Uterus (tissue), 4 donors: ENCODE data around the gene HMGN4. TPM values are rescaled to one million over a fixed set of nuclear protein-coding genes. Genes with fewer than 3 reads are reported as not detected.

ENCODE experiments used
- DNase-seq, 2 donors: peaks; one replicate each; pipeline ENCODE4 v3.0.0-alpha.2; 2019 to 2020
- H3K27ac ChIP-seq, 2 donors: fragments of 200-600 bp; sonication (generic); 1 replicate in 1 of 2; 2 replicates in 1 of 2; pipeline ENCODE4 v1.5.1; 2016 to 2018
- H3K27me3 ChIP-seq, 2 donors: fragments of 200-600 bp; sonication (generic); one replicate each; pipeline ENCODE4 v1.5.1; 2018 to 2019; ENCODE audit warnings: control low read depth in 1 of 2
- H3K36me3 ChIP-seq, 2 donors: fragments of 200-600 bp; sonication (generic); one replicate each; pipeline ENCODE4 v1.5.1; 2019; ENCODE audit warnings: control low read depth in 1 of 2
- H3K4me1 ChIP-seq, 2 donors: fragments of 200-600 bp; sonication (generic); one replicate each; pipeline ENCODE4 v1.5.1; 2018 to 2019; ENCODE audit warnings: control low read depth in 1 of 2
- H3K4me3 ChIP-seq, 2 donors: fragments of 200-600 bp; sonication (generic); 1 replicate in 1 of 2; 2 replicates in 1 of 2; pipeline ENCODE4 v1.5.1; 2018 to 2019; ENCODE audit warnings: mild to moderate bottlenecking in 1 of 2
- H3K9me3 ChIP-seq, 2 donors: fragments of 200-600 bp; sonication (generic); one replicate each; pipeline ENCODE4 v1.5.1; 2019; ENCODE audit warnings: control low read depth in 1 of 2
- POLR2A ChIP-seq, 2 donors: fragments of 450-650 bp; IDR thresholded peaks; one replicate each; pipeline ENCODE4 v1.6.1; 2016; ENCODE audit warnings: antibody characterized with exemption in 2 of 2, mild to moderate bottlenecking in 1 of 2, moderate library complexity in 1 of 2
- intact Hi-C: fragments of 100-400 bp; cut with DNase I; formaldehyde crosslinking; loops from one replicate; pipeline ENCODE4 v1.15.1; 2023; ENCODE audit warnings: low total_unique reads
- small RNA-seq: library from RNA; depleted of rRNA; stranded (forward); fragments of <200 nt; gene quantifications from one replicate; pipeline ENCODE3, GENCODE V24; 2016
- total RNA-seq, 4 donors: library from RNA; depleted of rRNA in 3 of 4; stranded (reverse); fragments of >200 nt in 3 of 4; gene quantifications; one replicate each; pipeline versions ENCODE4 v1.1.0 to v1.2.4, GENCODE V29; 2014 to 2023
- TF ChIP-seq, protein P1 (sequence below), 4 experiments: fragments of 200-600 bp in 2 of 4; fragments of 450-650 bp in 2 of 4; sonication (generic) in 2 of 4; IDR thresholded peaks; one replicate each; pipeline ENCODE4 v1.5.1; 2016 to 2019; ENCODE audit warnings: antibody characterized with exemption in 4 of 4, mild to moderate bottlenecking in 2 of 4, moderate library complexity in 1 of 4
- donor health status: DM: yes; HTN: yes; CAD: no.

HMGN4 gene
- total RNA-seq, 4 donors from 2014 or later: 14.6 to 89.0 (median 73.3) TPM

DNA sequence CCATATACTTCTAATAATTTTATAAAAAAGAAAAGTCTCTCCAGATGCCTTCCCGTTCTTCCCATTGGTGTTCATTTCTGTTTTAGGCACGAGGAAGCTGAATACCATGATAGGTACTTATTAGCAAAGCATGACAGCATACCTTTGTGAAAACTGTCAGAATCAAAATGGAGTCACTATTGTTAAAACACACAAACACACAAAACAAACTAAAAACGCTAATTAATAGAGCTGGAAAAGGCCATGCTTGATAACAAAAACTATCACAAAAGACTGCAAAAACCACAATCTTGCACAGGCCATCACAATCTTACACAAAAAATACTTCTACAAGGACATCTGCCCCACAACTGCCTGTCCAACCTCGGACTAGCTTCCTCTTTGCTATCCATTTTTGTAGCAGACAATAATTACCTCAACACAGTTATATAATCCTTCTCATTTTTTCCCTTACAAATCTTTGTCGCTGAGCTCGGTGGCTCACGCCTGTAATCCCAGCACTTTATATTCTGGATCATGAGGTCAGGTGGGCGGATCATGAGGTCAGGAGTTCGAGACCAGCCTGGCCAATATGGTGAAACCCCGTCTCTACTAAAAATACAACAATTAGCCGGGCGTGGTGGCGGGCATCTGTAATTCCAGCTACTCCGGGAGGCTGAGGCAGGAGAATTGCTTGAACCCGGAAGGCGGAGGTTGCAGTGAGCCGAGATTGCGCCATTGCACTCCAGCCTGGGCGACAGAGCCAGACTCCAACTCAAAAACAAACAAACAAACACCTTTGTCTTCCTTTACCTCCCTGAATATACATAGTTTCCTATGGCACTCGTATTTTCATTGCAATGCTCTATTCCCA lies 55.3 kb downstream of the HMGN4 start:
- intact Hi-C loops: no loop called here
- H3K27me3 ChIP-seq: peaks cover 0 to 46% of the 10 kb centered on the region in 2 donors
- H3K36me3 ChIP-seq: no peaks in the 10 kb centered on the region

DNA sequence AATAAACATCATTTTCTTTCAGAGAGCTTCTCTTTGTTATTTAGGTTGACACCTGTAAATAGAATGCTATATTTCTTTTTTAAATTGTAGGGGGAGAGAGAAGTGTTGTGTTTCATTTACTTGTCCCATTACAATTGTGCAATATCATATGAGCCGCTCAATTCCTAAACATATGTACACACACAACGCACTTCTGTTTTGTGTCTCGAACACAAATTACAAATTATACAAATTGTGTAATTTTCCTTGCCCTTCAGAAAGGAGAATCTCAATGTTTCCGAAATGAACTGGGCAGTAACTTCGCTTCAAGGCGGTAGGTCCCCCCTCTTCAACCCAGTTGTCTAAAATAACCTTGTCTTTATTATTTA lies 55.9 kb downstream of the HMGN4 start:
- Histone ChIP-seq H3K27ac (no peak overlapping the region), H3K9me3 (no peaks in the 10 kb centered on the region), H3K4me3 (no peak overlapping the region), H3K4me1 (peaks cover 0 to 8% of the 10 kb centered on the region in 2 donors), H3K27me3 (peaks cover 0 to 46% of the 10 kb centered on the region in 2 donors), H3K36me3 (no peaks in the 10 kb centered on the region)
- no peak for DNase-seq
- intact Hi-C loops: no loop called here
- TF ChIP-seq, protein P1, sequence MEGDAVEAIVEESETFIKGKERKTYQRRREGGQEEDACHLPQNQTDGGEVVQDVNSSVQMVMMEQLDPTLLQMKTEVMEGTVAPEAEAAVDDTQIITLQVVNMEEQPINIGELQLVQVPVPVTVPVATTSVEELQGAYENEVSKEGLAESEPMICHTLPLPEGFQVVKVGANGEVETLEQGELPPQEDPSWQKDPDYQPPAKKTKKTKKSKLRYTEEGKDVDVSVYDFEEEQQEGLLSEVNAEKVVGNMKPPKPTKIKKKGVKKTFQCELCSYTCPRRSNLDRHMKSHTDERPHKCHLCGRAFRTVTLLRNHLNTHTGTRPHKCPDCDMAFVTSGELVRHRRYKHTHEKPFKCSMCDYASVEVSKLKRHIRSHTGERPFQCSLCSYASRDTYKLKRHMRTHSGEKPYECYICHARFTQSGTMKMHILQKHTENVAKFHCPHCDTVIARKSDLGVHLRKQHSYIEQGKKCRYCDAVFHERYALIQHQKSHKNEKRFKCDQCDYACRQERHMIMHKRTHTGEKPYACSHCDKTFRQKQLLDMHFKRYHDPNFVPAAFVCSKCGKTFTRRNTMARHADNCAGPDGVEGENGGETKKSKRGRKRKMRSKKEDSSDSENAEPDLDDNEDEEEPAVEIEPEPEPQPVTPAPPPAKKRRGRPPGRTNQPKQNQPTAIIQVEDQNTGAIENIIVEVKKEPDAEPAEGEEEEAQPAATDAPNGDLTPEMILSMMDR (IDR thresholded peaks at IDR 0.05): no peak
- TF ChIP-seq POLR2A (IDR thresholded peaks at IDR 0.05): no peak

More for the DNA sequence above, 55.3 kb downstream of the HMGN4 start:
- H3K27ac ChIP-seq: no peak overlapping the region
- H3K4me3 ChIP-seq: no peak overlapping the region
- TF ChIP-seq, protein P1 (IDR thresholded peaks at IDR 0.05): no peak
- TF ChIP-seq POLR2A (IDR thresholded peaks at IDR 0.05): no peak
- H3K9me3 ChIP-seq: no peaks in the 10 kb centered on the region
- no peak for DNase-seq
- H3K4me1 ChIP-seq: peaks cover 0 to 8% of the 10 kb centered on the region in 2 donors

DNA sequence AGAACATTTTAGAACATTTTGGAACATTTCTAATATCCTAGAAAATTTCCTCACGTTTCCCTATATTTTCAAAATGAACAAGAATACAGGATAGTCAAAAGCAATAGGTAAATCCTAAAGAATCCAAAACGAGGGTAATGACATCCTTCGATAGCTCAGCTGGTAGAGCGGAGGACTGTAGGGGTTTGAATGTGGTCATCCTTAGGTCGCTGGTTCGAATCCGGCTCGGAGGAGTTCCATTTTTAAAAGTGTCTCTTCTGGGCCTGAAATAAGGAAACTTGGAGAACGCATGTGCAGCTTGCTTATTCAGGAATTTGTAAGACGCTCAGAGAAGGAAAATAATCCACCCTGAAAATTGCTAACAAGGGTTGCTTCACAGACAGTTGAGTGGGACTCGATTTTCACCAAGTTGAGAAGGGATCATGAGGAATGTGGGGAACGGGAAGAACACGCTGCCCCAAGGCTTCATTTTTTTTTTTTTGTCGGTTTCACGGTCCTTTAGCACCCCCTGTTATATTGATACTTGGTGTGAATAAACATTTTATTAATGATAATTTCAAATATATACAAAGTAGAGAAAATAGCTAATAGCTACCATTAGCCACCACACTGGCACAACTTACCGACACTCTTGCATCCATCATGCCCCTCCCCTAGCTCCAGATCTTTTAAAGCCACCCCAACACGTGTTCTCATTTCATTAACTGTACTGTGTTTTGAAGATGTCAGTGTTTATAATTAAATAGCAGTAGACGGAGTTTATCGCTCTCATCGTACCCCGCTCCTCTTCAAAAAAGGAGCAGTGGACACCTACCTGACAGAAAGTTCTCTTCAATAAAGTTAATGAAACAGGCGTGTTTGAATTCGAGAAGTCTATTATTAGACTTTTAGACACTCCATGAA lies 56.8 kb downstream of the HMGN4 start:
- Histone ChIP-seq H3K27ac (peak overlapping the region; percentile 85 to 87), H3K27me3 (peaks cover 0 to 39% of the 10 kb centered on the region in 2 donors), H3K4me1 (peaks cover 0 to 8% of the 10 kb centered on the region in 2 donors), H3K36me3 (no peaks in the 10 kb centered on the region), H3K4me3 (peak overlapping the region; percentile 88 to 94), H3K9me3 (no peaks in the 10 kb centered on the region)
- intact Hi-C loops: loop anchor here (5.0 kb wide), 1 partner anchor 253 kb away; no protein-coding TSS in a partner anchor
- no peak for TF ChIP-seq POLR2A (IDR thresholded peaks at IDR 0.05)
- TF ChIP-seq, protein P1 (IDR thresholded peaks at IDR 0.05): no peak
- peak; percentile 51 to 52 for DNase-seq

DNA sequence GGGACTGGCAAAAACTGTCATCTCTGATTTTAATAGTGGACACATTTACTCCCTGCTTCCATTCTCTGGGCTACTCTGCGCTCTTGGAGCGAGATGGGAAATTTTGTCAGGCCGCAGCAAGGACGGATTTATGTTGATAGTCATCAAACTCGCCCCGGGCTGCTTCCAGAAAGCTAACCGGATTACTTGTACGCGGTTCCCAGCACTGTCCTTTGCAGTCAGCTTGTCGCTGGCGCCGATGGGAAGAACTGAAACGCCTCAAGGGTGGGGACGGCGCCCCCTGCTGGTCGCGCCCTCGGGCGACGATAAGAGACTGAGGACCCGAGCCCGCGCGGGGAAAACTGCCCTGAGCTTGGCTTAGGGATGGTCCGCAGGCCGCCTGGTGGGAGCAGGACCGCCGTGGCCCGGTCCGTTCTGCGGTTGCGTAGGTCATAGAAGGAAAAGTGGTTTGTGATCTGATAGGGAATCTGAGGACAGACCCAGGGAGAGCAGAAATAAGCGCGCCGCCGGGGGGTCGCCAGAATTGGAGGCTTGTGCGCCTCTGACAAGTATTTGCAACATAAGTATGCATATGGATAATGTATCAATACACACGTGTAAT lies 57.6 kb downstream of the HMGN4 start:
- Histone ChIP-seq H3K9me3 (no peaks in the 10 kb centered on the region), H3K27ac (peak overlapping the region; percentile 85 to 87), H3K4me1 (peaks cover 0 to 8% of the 10 kb centered on the region in 2 donors), H3K36me3 (no peaks in the 10 kb centered on the region), H3K27me3 (peaks cover 0 to 35% of the 10 kb centered on the region in 2 donors), H3K4me3 (peak overlapping the region; percentile 88 to 94)
- DNase-seq: peak; percentile 91 to 94
- peak in 1 of 2 donors; percentile 22 for TF ChIP-seq POLR2A (IDR thresholded peaks at IDR 0.05)
- TF ChIP-seq, protein P1 (IDR thresholded peaks at IDR 0.05): peak; percentile 88 to 97 (median 90)
- intact Hi-C loops: loop anchor here (5.0 kb wide), 1 partner anchor 253 kb away; no protein-coding TSS in a partner anchor

Small RNAs within 50 kb of the gene (small RNA-seq; reads per million reads assigned to genes)
- not detected for gene RNU6-502P

Other genes with a start within 250 kb of the HMGN4 start
- gene BTN3A2, start 173.2 kb upstream of the HMGN4 start, total RNA-seq: 10 to 100 TPM in 3 of 4 donors, 1 to 10 TPM in 1; 8.7 to 70.6 (median 26.4) TPM
- 10 to 100 TPM in 2 of 4 donors, 1 to 10 TPM in 2; 6.5 to 24.3 (median 14.6) TPM for gene BTN2A2, start 155.3 kb upstream of the HMGN4 start, total RNA-seq
- gene BTN3A1, start 136.1 kb upstream of the HMGN4 start, total RNA-seq: 10 to 100 TPM in 3 of 4 donors, 1 to 10 TPM in 1; 9.1 to 64.2 (median 20.8) TPM
- gene BTN3A3, start 97.9 kb upstream of the HMGN4 start, total RNA-seq: 10 to 100 TPM in 2 of 4 donors, 1 to 10 TPM in 2; 7.2 to 44.4 (median 22.0) TPM
- gene BTN2A1, start 80.4 kb upstream of the HMGN4 start, total RNA-seq: 10 to 100 TPM; 12.6 to 54.8 (median 26.1) TPM
- under 1 TPM in 1 of 4 donors, not detected in 3; 0.07 TPM for gene BTN1A1, start 38.1 kb upstream of the HMGN4 start, total RNA-seq
- gene ABT1, start 58.6 kb downstream of the HMGN4 start, total RNA-seq: 10 to 100 TPM; 10.5 to 18.7 (median 16.1) TPM
- gene ZNF322, start 121.4 kb downstream of the HMGN4 start, total RNA-seq: 100 to 1,000 TPM in 1 of 4 donors, 10 to 100 TPM in 3; 38.7 to 184 (median 61.5) TPM